Stimulated activated CD4-positive, alpha-beta T cell treated with anti-CD3 and anti-CD28 coated beads, Interleukin-2, amount 100 ng/mL, for 4 hours (primary cell): ENCODE data around the gene TMEM272.
A peak's percentile ranks its signal among the peaks of the same experiment; 100 is the strongest.

ENCODE experiments used
- DNase-seq: peaks from one replicate; pipeline ENCODE4 v3.0.0-alpha.2; 2020; ENCODE audit warnings: low read depth

Gene TMEM272

DNA sequence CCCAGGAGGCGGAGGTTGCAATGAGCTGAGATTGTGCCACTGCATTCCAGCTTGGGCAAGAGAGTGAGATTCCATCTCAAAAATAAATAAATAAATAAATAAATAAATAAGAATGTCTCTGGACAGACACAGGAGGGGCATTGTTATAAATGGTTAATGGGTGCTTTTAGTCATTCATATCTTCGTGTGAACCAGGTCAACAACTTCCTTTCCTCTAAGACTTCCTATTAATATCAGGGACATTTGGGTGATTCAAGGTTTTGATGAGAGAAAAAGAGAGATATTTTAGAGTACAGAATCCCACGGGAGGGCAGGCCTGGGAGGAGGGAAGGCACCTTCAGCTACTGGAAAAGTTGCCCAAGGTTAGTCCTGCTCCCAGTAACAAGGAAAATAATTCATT lies 64.9 kb downstream of the TMEM272 start:
- DNase-seq, result no peak

DNA sequence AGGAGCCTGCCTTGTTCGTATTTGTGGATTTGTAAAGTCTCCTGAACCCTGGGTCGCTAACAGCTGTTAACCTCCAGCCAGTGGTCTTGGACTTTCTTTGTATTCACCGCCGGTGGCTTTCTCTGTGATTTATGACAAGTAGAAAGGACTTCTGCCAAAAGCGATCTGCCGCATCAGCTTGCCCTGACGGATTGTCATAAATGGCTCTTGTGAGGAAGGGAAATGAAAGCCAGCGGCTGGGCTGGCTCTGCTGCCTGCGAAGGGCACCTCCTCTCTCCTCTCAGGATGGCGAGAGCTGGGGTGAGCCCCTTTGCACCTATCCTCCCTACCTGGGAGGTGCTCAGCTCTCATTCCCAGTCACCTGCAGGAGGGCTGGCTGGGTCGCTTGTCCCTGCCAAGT lies 66.6 kb downstream of the TMEM272 start:
- DNase-seq, result no peak

- no peak for DNase-seq
Observed at GRCh38 chr13:51777921-51778320, 67.1 kb downstream of the TMEM272 start.

- DNase-seq, result no peak
Observed at GRCh38 chr13:51776179-51776578, 68.8 kb downstream of the TMEM272 start.

DNA sequence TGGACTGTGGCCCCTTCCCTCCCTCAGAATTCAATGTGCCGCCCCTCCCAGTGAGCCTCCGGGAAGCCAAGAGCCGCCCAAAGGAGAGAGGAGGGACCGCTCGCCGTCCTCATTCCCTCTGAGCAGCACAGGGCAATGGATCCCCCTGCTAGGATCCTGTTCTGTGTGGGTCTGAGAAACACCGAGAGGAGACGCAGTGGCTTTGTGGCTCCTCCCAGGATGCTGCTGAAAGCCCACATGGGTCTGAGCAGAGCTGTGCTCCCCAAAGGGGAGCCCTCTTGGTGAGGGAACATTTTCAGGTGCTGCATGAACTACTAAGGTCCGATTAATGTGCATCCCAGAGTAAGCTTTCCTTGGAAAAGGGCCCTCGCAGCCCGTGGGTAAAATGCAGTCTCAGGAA lies 71.5 kb downstream of the TMEM272 start:
- DNase-seq, result no peak

DNA sequence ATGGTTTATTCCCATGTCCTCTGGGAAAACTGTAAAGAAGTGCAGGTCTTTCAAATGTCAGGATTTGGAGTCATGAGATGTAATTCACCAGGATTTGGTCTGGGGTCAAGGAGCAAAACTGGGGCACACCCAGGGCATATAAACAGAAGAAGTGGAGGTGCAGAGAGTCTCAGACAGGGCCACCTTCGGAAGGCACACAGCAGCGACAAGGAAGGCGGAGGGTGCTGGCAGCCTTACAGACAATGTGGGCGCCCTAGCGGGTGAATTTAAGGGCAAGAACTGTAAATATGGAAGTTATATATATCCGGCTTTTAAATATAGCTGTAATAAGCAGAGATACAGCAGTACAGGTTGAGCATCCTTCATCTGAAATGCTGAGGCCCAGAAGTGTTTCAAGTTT lies 72.2 kb downstream of the TMEM272 start:
- no peak for DNase-seq

GRCh38 chr13:51772105-51772455 lies 72.9 kb downstream of the TMEM272 start:
- no peak for DNase-seq

DNA sequence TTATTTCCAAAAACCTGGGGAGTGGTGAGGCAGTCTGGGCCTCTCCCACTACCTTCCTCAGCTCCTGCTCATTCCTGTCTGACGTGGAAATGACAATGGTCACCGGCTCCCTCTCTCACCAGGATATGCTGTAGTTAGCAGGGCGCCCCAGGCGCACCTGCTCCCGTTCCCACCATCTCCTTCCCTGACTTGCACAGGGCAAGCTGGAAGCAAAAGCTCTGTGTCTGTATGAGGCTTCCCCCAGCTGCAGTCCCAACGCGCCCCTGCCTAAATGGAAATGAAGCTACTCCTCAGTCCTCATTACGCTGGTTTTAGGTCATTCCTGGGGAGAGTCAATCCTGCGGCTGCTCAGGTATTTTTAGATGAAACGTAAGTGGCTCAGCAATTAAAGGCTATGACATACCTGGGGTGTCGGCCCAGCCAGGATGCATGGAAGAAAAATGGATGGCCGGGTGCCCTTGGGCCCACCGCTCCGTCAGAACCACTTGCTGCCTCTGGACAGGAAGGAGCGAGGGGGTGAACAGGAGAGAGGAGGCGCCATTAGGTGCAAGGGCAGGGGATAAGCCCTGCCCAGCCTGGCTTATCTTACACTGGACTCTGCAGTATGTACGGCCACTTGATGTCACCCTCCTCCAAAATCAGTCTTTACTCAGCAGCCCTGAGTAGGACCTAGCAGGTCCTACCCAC lies 73.4 kb downstream of the TMEM272 start:
- no peak for DNase-seq

DNA sequence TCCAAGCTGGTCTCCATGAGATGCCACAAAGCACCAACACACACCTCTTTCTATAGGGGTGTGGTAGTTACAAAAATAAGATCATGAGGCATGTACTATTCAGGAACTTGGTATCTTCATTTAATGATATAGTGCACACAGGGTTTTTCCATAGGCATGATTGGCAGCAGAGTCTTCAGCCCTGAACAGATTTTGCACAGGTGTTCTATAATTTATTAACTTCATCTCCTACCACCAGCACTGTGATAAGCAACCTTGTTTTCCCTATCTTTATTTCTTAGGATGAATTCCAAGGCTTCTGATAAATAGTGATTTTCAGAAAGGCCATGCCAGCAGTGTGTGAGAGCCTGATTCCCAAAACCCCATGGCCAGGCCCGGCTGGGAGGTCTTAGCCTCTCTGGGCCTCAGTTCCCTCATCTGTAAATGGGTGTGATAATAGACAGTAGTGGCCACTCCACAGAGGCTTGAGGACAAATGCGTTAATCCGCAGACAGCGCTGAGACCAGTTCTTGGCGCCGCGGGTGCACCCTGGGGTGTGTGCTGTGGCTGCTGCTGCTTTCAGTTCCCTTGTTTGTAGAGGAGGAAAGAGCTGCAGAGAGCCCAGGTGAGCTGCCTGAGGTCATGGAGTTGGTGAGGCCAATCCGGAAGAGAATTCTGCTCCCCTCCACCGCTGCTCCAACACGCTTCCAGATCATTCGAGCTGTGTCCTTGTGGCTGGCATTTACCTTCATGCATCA lies 74.1 kb downstream of the TMEM272 start:
- no peak for DNase-seq

DNA sequence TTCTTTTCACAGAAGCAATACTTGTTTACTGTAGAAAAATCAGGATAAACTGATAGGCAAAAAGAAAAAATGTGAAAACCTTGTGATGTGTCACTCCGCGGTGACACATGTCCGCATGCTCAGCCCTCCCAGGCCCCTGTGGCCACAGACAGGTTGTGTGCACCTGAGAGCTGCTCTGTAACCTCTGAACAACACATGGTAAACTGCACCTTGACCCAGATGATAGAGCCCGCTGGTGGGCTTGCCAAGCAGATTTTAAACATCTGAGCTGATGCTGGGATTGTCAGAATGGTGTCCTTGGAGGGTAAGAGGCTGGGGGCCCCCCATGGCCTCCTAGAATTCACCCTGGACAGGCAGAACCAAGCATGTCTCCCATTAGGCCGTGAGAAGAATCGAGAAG lies 74.8 kb downstream of the TMEM272 start:
- DNase-seq, result no peak

- no peak for DNase-seq
Observed at GRCh38 chr13:51769455-51770127, 75.4 kb downstream of the TMEM272 start.

GRCh38 chr13:51768976-51769375 lies 76.0 kb downstream of the TMEM272 start:
- DNase-seq, result no peak

GRCh38 chr13:51768378-51768921 lies 76.5 kb downstream of the TMEM272 start:
- no peak for DNase-seq

DNA sequence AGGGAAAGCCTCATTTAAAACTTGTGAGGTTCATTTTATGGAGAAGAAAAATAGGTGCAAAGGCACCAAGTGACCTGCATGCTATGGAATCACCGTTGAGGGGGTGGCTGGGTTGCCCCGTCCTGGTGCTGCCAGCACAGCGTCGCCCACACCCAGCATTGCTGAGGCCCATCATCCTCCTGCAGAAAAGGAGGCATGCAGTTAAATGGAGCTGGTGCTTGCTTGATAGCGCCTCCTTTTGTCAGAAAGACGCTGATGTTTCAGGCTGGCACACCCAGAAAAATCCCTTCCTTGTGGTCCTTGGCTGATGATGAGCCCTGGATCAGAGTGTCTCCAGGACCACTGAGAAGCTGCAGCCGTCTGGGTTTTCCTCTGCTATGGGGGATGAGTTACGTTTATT lies 77.9 kb downstream of the TMEM272 start:
- no peak for DNase-seq

GRCh38 chr13:51765142-51765515 lies 79.8 kb downstream of the TMEM272 start:
- DNase-seq, result no peak

- DNase-seq, result peak; percentile 69
Observed at GRCh38 chr13:51764184-51765141, 80.5 kb downstream of the TMEM272 start.

DNA sequence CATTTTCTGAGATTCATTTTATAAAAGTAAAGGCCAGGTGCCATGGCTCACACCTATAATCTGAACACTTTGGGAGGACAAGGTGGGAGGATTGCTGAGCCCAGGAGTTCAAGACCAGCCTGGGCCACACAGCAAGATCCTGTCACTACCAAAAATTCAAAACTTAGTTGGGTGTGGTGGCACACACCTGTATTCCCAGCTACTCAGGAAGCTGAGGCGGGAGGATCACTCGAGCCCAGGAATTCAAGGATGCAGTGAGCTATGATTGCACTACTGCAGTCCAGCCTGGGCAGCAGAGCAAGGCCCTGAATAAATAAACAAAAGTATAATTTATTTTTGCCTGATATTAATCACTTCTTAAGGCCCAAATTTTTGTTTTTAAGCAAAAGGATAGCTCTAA lies 81.5 kb downstream of the TMEM272 start:
- no peak for DNase-seq
